HUDEP-2 (cell line): ENCODE measurements around the gene CTIF.

Experiments
- DNase-seq, 76 experiments: peaks; one replicate each; lab custom pipeline; 2025; ENCODE audit not compliant: unreplicated experiment in 76 of 76; lab: John Stamatoyannopoulos, UW

Gene CTIF

DNA sequence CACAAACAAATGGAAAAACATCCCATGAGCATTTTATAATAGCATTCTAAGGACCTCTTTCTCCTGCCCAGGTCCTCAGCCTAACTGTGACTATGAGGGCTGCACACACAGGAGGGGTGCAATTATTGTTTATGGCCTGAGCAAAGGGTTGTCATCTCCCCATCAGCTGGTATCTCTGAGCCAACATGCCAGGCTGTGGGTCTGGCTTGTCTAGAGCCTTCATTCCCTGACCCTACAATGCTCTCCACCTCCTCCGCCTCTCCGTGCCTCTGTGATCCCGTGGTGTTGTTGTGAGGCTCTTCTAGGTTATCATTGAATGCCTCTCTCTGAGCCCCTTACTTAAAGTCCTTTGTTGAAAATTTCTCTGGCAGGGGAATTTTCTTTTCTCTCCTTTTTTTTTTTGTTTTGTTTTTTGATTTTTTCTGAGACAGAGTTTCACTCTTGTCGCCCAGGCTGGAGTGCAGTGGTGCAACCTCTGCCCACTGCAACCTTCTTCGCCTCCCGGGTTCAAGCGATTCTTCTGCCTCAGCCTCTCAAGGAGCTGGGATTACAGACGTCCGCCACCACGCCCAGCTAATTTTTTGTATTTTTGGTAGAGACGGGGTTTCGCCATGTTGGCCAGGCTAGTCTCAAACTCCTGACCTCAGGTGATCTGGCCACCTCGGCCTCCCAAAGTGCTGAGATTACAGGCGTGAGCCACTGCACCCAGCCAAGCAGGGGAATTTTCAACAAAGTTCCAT lies 285.6 kb downstream of the CTIF start:
- no peak for DNase-seq

DNA sequence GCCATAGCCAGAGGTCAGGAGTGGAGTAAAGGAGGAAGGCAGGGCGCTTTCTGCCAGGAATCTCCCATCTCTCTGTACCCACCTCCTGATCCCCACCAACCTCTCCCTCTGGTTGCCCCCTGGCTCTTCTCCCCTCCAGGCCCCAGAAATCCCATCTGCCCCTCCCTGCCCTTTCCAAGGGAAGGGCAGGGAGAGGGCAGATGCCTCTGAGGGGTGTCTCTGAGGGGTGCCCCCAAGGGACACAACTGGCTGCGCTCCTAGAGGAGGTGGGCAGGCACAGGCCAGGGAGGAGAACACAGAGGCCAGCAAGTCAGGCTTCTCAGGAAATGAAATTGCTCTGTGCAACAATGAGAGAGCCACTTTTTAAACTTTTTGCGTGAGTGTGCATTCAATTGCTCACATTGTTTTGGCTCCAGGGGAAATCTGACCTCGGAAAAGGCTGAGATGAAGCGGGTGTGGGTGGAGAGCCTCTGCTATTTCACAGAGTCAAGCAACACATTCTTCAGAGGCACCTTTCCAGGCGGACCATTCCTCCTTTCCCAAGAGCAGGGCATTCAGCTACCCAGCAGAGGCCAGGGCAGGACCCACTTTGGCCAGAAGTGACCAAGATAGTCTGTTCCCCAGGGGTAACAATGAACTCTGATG lies 286.4 kb downstream of the CTIF start:
- no peak for DNase-seq

DNA sequence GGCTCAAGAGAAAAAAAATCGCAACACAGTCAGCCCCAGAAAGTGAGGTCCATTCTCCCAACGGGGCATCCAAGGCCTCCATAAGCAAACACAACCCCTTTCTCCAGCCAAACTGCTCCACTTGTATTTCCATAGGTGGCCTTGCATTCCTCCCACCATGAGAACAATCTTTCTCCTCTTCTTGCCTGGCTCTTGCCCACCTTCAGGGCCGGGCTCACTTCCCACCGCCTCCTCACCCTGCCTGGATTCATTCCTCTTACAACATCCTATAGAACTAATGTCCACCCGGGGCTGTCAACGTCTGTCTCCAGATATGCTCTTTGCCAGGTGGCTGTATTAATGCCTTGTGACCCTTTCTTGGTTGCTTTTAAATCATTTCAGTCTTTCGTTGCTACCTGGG lies 287.4 kb downstream of the CTIF start:
- DNase-seq = no peak

DNA sequence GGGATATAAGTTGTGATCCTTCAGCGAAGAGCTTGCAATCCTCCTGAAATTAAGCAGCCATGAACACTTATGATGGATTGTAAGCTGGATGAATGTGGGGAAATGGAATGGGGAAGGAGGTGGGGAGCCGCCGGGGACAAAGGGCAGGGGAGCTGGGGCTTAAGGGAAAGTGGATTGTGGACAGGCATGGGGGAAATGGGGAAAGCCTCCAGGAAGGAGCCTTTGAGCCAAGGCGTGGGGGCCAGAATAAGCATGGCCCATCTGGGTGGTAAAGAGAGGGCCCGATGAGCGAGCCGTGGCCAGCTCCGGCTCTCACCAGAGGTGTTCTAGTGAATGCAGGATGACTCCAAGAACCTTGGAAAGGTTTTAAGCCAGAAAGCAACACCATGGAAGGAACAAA lies 288.0 kb downstream of the CTIF start:
- no peak for DNase-seq

DNA sequence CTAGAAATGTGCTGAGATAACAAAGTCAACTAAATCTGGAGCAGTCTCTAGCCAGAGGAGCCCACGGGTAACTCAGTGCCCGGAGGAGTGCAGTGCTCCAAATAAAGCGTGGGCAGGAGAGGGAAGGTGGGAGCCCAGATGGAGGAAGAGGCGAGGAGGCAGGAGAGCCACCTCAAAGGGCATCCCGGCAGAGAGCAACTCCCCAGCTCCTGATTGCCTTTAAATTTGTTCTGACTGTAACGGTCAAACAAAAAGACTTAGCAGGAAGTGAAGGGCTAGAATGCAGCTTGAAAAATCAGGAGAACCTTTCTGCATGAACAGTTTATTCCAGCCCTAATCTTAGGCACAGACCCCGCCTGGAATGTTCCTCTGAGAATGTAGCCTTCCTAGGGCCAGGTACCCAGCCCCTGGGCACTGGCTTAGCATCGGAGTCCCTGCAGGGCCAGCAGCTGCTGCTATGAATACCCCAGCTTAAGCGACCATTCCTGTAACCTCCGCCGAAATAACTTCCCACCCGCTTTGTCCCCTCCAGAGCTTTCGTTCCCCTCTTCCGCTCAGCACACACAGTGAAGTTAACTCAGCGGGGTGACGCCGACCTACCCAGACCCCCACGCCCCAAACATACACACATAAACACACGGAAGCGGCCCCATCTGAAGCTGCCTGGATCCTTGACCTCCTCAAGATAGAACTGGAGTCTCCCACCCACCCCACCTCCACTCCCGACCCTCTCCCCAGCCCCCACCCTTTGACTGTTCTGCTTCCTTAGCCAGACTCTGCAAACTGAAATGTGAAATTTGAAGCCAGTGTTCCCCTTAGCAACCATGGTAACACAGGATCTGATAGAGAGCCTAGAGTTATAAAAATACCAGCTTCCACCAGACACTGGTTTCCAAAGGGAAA lies 288.7 kb downstream of the CTIF start:
- DNase-seq = no peak

DNA sequence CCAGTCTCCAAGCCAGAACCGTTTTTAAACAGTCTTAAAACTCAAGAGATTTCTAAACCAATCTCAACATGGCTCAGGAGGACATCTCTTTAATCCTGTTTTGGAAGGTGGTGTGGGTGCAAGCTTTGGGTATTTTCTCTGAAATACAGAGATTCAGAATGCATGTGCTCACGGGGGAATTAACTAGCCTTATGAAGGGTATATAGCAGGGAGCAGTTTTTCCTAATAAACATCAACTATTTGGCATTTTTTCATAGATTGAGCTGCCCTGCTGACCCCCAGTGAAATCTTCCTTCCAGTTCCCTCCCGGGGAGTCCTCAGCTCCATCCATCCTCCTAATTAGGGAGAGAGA lies 289.3 kb downstream of the CTIF start:
- DNase-seq = no peak

DNA sequence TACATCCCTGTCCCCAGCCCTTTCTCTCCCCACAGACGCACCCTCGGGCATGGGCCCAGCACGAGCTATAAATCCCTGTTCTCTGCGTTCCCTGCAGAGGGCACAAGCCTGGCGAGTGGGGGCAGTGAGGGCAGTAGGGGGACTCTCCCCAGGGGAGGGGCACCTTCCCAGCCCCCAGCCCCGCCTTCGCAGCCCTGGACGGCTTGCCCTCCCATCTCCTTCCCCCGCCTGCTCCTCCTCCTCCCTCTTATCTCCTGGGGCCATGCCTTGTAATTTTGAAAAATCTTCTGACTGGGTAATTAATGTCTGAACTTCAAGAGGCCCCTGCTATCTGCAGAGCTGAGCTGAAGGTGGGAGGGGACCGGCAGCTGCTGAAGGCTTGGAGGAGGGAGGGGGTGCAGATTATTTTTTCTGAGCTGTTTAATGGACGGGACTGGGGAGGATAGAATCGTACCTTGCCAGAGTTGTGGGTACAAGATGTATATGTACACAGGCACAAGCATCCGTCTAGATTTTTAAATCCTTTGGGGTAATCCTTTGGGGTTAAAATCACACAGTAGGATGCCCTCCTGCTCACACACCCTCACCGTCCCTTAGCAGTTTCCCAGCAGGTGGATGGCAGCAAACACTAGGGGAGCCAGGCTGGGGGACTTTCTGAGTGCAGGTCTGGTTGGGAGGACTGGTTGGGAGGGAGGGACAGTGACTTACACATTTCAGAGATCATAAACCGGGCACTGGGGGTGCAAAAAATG lies 290.0 kb downstream of the CTIF start:
- DNase-seq = peak in 72 of 76 experiments; percentile 4 to 92 (median 65)

DNA sequence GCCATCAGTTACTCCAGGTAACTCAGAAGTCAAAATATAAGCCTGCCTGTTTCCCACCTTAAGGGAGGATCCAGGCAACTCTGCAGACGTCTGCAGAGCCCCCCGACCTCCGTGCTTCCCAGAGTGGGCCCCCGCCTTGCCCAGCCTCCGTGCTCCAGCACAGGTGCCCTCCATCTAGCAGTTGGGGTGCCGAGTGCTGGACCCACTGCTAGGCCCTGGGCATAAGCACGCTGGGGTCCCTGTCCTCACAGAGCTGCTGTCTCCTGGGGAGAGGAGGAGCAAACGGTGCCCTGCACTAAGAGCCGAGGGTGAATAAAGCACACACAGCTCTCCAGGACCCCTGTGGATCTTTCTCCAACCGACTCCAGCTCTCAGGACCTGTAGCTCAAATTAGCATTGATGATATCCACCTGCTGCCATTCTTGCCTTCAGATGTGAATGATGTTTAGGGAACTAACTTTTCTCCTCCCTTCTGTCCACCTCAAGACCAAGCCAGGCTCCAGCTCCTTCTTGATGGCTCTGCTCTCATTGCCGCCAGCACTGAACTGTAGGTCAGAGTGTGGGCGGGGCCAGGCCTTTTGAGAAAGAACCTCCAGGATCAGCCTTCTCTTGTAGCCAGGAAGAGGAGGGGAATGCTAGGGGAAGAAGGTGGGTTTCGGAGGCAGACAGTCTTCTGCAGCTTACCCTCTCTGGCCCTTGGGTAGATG lies 290.8 kb downstream of the CTIF start:
- DNase-seq = peak in 2 of 76 experiments; percentile 9 to 13

DNA sequence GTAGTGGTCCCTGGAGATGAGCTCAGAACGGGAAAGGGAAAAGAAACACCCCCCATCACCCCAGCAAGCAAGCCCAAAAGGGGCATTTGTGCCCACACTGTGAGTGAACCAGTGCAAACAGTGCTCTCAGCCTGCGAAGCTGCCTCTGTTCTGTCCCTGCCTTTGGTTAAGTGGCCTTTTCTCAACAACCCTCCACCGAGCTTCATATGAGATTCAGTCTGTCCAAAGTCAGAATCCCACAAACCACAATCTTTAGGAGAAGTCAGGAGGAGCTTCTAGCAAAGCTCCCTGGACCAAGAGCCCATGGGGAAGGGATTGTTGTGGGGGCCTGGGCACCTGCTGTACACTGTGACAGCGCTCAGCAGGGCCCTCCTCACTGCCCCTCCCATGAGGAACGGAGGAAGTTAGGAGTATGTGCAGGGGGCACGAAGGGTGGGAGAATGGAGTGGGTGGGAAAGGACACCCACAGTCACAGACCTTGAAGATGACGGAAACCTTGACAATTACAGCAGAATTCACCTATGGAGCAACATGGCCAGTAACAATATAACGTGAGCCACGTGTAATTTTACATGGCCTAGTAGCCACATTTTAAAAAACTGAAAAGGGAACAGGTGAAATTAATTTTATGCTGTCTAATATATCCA lies 292.4 kb downstream of the CTIF start:
- DNase-seq = no peak

DNA sequence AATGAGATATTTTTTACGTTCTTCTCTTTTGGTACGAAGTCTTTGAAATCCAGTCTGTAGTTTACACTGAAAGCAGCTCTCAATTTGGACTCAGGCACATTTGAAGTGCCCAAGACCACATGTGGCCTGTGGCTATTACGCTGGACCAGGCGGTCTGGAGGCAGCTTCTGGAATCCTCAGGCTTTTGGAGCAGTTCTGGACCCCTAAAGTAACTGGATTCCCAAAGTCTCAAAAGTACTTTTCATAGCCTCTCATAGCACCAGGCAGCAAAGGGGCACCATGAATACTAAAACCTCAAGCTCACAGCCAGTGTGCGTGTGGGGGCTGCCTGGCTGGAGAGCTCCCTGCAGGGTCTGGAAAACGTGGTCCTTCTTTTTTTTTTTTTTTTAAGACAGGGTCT lies 293.0 kb downstream of the CTIF start:
- DNase-seq = no peak

DNA sequence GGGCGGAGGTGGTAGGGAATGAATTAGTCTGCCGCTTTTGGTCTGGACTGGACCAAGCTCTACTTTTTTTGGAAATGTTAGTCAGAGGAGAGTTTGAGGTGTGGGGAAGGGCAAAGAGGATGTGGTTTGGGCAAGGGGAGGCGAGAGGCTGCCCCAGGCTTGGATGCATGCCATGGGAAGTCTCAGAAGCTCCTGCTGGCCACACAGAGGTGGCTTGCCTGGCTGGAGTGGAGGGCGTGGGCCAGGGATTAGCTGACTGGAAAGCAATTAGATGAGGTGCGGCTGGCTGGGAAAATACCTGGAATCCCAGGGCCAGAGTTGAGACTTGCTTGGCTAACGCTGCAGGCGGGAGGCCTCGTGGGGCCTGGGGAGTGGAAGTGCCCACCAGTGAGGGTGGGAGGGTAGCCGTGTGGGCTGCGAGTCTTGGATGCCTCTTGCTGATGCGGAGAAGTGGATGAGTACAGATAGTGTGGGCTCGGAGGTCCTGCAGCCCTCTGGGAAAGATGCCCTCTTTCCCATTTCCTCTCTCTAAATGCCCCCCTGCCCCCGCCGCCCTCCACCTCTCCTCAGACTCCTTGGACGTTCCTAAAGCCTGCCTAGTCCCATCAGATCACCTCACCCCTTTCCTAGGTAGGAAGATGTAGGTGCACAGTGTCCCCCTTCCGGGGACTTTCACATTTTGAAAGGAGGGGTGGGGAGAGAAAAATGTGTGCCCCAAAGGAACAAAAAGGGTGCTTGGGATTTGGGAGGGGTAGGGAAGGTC lies 294.3 kb downstream of the CTIF start:
- peak in 3 of 76 experiments; percentile 10 to 25 (median 21) for DNase-seq

DNA sequence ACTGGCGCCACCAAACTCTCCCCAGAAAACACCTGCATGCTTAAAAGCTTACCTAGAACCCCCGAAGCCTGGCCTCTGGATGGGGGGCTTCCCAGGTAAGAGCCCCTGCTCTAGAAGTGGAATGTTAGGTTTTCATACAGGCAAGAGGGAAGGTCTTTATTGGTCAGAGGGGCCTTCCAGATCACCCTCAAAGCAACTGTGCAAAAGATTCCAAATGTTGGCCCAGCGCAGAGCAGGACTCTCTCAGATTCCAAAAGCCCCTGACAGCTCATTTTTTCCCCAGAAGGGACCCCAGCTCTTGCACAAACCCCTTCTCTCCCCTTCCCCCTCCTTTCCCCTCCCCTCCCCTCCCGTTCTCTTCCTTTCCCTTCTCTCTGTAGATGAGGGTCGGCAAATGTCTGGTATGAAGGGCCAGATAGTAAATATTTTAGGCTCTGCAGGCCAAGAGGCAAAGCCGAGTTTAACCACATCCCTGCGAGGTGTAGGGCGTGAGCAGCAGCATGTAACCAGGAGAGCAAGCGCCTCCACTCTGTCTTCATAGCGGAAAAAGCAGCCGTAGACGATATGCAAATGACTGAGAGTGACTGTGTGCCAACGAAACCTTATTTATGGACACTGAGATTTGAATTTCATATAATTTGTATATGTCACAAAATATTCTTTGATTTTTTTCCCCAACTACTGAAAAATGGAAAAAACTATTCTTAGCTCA lies 295.0 kb downstream of the CTIF start:
- no peak for DNase-seq

DNA sequence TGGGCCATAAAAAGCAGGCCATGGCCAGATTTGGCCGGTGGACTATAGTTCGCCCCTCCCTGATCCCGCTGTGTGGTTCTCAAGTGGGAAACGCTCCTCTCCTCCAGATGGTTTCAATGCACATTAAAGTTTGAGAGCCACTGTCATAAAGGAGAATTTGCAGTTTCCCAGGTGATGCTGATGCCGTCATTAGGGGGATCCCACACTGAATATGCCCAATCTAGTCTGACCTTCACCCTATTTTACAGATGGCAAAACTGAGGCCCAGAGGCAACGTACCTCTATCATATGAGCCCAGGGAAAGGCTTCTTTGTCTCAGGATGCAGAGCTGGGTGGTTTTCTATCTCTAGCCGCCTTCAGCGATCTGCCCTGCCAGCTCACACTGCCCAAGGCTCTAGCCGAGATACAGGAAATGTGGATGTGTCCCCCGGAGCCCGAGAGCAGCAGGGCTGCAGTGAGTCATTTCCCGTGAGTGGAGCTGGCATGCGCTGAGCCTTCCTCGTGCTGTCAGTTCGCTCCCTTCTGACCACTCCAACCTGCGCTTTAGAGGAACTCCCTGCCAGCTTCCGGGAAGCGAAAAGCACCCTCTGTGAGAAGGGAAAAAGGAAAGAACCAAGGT lies 295.7 kb downstream of the CTIF start:
- peak in 45 of 76 experiments; percentile 1 to 79 (median 35) for DNase-seq

DNA sequence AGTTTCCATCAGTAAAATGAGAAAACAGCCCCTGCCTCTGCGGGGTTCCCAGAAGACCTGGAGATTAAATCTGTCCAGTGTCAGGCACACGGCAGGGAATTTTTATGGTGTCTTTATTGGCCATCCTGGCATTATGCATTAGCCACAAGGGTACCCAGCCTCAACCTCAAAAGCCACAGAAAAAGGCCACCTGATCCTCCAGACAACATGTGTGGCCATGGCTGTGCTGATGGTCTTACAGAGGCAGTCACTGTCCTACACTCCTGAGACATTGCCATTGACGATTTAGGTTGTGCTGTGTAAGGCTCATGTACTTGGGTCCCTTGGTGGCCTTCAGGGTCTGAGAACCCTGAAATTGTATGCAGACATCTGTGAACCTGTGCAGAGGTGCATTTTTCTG lies 296.3 kb downstream of the CTIF start:
- no peak for DNase-seq

DNA sequence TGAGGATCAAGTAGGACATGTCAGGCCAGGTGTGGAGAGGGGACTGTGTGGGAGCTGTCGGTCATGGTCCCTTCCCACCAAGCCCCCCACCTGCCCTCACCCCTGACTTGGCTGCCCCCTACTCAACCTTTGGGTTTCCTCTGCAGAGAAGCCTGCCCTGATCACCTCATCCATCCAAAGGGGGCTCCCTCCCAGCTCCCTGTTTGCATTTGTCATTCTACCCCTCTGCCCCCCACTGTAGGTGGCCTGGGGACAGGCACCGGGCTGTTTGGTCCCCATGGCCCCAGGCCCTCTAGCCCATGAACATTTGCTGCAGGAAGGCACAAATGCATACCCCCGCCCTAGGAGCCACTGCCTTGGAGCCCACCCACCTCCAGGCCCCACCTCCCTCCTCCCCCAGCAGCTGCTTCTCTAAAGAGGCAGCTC lies 296.9 kb downstream of the CTIF start:
- no peak for DNase-seq

DNA sequence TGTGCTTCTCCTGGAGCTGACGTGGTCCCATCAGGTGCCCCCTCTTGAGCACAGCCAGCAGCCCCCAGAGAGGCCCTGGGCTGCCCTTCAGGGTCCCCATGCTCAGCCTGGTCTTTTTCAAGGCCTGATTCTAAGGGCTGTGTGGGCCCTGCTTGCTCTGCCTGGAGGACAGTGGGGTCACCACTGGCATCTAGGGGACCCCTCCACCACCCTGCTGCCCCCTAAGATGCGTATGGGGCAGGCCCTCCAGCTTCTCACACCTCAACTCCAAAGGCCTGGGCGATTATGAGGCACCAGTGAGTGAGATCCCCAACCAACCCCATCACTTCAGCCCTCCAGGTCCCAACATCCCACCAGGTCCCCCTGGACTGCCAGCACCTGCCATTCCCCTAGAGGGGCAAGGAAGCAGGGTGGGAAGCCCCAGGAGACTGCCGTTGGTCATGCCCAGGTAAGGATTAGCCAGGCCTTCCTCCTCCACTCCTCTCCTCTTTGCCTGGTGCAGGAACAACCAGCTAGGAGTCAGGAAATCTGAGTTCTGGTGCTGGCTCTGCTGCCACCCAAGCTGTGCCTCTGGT lies 297.5 kb downstream of the CTIF start:
- DNase-seq = no peak

DNA sequence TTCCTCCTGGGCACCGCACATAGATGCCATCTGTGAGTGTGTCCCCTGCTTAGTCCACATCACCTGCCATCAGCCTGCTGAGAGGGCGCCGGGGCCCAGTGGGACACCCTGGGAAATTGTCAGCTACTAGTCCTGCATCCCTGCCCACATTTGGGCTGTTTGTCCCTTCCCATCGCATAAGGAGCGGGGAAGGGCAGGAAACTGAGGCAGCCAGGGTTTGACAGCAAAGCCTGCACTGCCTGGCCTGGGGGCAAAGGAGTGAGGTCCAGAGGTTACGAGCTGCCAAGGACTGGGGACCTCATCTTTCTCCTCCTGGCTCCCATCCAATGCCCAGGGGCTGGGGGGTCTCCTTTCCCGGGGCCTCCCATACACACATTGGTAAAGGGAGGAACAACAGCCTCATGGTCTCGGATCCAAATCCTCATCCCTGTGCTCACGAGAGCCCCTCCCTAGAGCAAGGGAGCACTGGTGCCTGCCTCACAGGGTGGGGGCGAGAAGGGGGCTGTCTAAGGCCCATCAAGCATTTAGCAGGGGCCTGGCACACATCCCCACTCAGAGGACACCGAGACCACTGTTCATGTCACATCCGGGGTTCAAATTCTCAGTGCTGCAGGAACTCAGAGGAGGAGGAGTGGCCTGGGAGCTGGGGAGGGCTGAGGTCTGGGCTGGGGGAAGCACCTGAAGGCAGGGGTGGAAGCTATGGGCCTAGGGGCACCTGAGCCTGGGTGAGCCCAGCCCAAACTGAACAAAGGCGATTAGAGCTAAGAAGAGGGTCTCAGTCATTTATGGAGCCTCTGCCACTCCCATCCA lies 298.2 kb downstream of the CTIF start:
- no peak for DNase-seq
